ENCODE results near the gene TMEM237. TPM values are rescaled to one million over a fixed set of nuclear protein-coding genes. Genes with fewer than 3 reads are reported as not detected.

TMEM237 gene
- total RNA-seq, 3 donors from 2014 or later (not counting 1 experiment from before 2014, with no cell fraction given): 2.8 to 3.9 (median 3.4) TPM

GRCh38 chr2:201678401-201678800 is 35.1 kb upstream of the TMEM237 start:
- peaks cover 2% of the 10 kb centered on the region for H3K27me3 ChIP-seq (ENCODE audit: control insufficient read depth, insufficient read depth, low read length)
- no peak overlapping the region for H3K4me3 ChIP-seq (ENCODE audit: low read length)
- H3K36me3 ChIP-seq (ENCODE audit: control insufficient read depth, insufficient read depth, low read length): no peaks in the 10 kb centered on the region
- no peaks in the 10 kb centered on the region for H3K4me1 ChIP-seq (ENCODE audit: control insufficient read depth, insufficient read depth, low read length)
- Mint-ChIP-seq H3K27me3 (ENCODE audit: low read depth in 2 of 2) (peaks cover 0 to 3% of the 10 kb centered on the region in 2 donors), H3K4me1 (no peaks in the 10 kb centered on the region), H3K9me3 (no peaks in the 10 kb centered on the region), H3K4me3 (no peak overlapping the region), H3K36me3 (no peaks in the 10 kb centered on the region), H3K27ac (no peak overlapping the region)
- no peak overlapping the region for H3K27ac ChIP-seq (ENCODE audit: low read length)
- intact Hi-C loops (cut with micrococcal nuclease): no loop called here
- WGBS (ENCODE audit: insufficient coverage): 78% methylated on average over 5 of the region's 6 CpGs
- no peaks in the 10 kb centered on the region for H3K9me3 ChIP-seq (ENCODE audit: control insufficient read depth, insufficient read depth, low read length)
- DNase-seq: no peak
- TF ChIP-seq CTCF (IDR thresholded peaks at IDR 0.05): no peak
- ATAC-seq: no peak

GRCh38 chr2:201675454-201675853 is 32.2 kb upstream of the TMEM237 start:
- no peaks in the 10 kb centered on the region for H3K27me3 ChIP-seq (ENCODE audit: control insufficient read depth, insufficient read depth, low read length)
- TF ChIP-seq CTCF (IDR thresholded peaks at IDR 0.05): no peak
- 90% methylated on average over 4 of the region's 4 CpGs for WGBS (ENCODE audit: insufficient coverage)
- H3K36me3 ChIP-seq (ENCODE audit: control insufficient read depth, insufficient read depth, low read length): no peaks in the 10 kb centered on the region
- H3K27ac Mint-ChIP-seq: no peak overlapping the region
- H3K36me3 Mint-ChIP-seq: no peaks in the 10 kb centered on the region
- no peak overlapping the region for H3K4me3 ChIP-seq (ENCODE audit: low read length)
- no peaks in the 10 kb centered on the region for H3K4me1 ChIP-seq (ENCODE audit: control insufficient read depth, insufficient read depth, low read length)
- no peaks in the 10 kb centered on the region for H3K9me3 ChIP-seq (ENCODE audit: control insufficient read depth, insufficient read depth, low read length)
- ATAC-seq (no peak), DNase-seq (no peak)
- no peaks in the 10 kb centered on the region for H3K4me1 Mint-ChIP-seq
- H3K27me3 Mint-ChIP-seq (ENCODE audit: low read depth in 2 of 2): peaks cover 0 to 3% of the 10 kb centered on the region in 2 donors
- H3K9me3 Mint-ChIP-seq: no peaks in the 10 kb centered on the region
- intact Hi-C loops (cut with micrococcal nuclease): no loop called here
- no peak overlapping the region for H3K4me3 Mint-ChIP-seq
- H3K27ac ChIP-seq (ENCODE audit: low read length): no peak overlapping the region

GRCh38 chr2:201674794-201675193 is 31.5 kb upstream of the TMEM237 start:
- Mint-ChIP-seq H3K27ac (no peak overlapping the region), H3K9me3 (no peaks in the 10 kb centered on the region), H3K27me3 (ENCODE audit: low read depth in 2 of 2) (peaks cover 0 to 3% of the 10 kb centered on the region in 2 donors), H3K36me3 (no peaks in the 10 kb centered on the region), H3K4me1 (no peaks in the 10 kb centered on the region), H3K4me3 (no peak overlapping the region)
- Histone ChIP-seq H3K4me3 (ENCODE audit: low read length) (no peak overlapping the region), H3K4me1 (ENCODE audit: control insufficient read depth, insufficient read depth, low read length) (no peaks in the 10 kb centered on the region), H3K9me3 (ENCODE audit: control insufficient read depth, insufficient read depth, low read length) (no peaks in the 10 kb centered on the region), H3K36me3 (ENCODE audit: control insufficient read depth, insufficient read depth, low read length) (no peaks in the 10 kb centered on the region), H3K27me3 (ENCODE audit: control insufficient read depth, insufficient read depth, low read length) (no peaks in the 10 kb centered on the region), H3K27ac (ENCODE audit: low read length) (no peak overlapping the region)
- ATAC-seq: no peak
- WGBS (ENCODE audit: insufficient coverage): 86% methylated on average over 3 of the region's 3 CpGs
- TF ChIP-seq CTCF (IDR thresholded peaks at IDR 0.05): no peak
- intact Hi-C loops (cut with micrococcal nuclease): no loop called here
- DNase-seq: no peak

GRCh38 chr2:201674298-201674697 is 31.0 kb upstream of the TMEM237 start:
- no peaks in the 10 kb centered on the region for H3K36me3 ChIP-seq (ENCODE audit: control insufficient read depth, insufficient read depth, low read length)
- no peak overlapping the region for H3K27ac ChIP-seq (ENCODE audit: low read length)
- no peaks in the 10 kb centered on the region for H3K4me1 Mint-ChIP-seq
- DNase-seq (no peak), ATAC-seq (no peak)
- H3K4me1 ChIP-seq (ENCODE audit: control insufficient read depth, insufficient read depth, low read length): no peaks in the 10 kb centered on the region
- no peak overlapping the region for H3K4me3 Mint-ChIP-seq
- H3K9me3 Mint-ChIP-seq: no peaks in the 10 kb centered on the region
- H3K9me3 ChIP-seq (ENCODE audit: control insufficient read depth, insufficient read depth, low read length): no peaks in the 10 kb centered on the region
- no peaks in the 10 kb centered on the region for H3K36me3 Mint-ChIP-seq
- 38% methylated on average over 1 of the region's 3 CpGs for WGBS (ENCODE audit: insufficient coverage)
- TF ChIP-seq CTCF (IDR thresholded peaks at IDR 0.05): no peak
- no peak overlapping the region for H3K4me3 ChIP-seq (ENCODE audit: low read length)
- H3K27ac Mint-ChIP-seq: no peak overlapping the region
- peaks cover 0 to 3% of the 10 kb centered on the region in 2 donors for H3K27me3 Mint-ChIP-seq (ENCODE audit: low read depth in 2 of 2)
- H3K27me3 ChIP-seq (ENCODE audit: control insufficient read depth, insufficient read depth, low read length): no peaks in the 10 kb centered on the region
- intact Hi-C loops (cut with micrococcal nuclease): no loop called here

All from natural killer cell (primary cell).